ENCODE data around the gene FAM219B.
"Not testable (repeated sequence)": the region's sequence is repeated elsewhere in the genome, so short reads cannot be mapped to it uniquely, and the experiment has no call there.

Gene FAM219B

GRCh38 chr15:74906450-74907162, at the start of gene FAM219B:
Gene FAM219B, minus strand, starts transcription at chr15:74906851. Its CDS starts 51 bp downstream, at chr15:74906800.
- DNase-seq (ENCODE audit: low spot score), result peak; percentile 84

- no peak for DNase-seq (ENCODE audit: low spot score)
Measured at GRCh38 chr15:74955796-74956647, 49.4 kb upstream of the FAM219B start.

GRCh38 chr15:74955017-74955416, 48.4 kb upstream of the FAM219B start:
- no peak for DNase-seq (ENCODE audit: low spot score)

- no peak for DNase-seq (ENCODE audit: low spot score)
Measured at GRCh38 chr15:74954515-74954914, 47.9 kb upstream of the FAM219B start.

- DNase-seq (ENCODE audit: low spot score), result no peak
Measured at GRCh38 chr15:74951006-74951405, 44.4 kb upstream of the FAM219B start.

GRCh38 chr15:74950078-74950908, 43.6 kb upstream of the FAM219B start:
- DNase-seq (ENCODE audit: low spot score), result no peak

- peak; percentile 91 for DNase-seq (ENCODE audit: low spot score)
Measured at GRCh38 chr15:74937590-74938371, 31.1 kb upstream of the FAM219B start, which contains the start of gene COX5A. Gene COX5A, minus strand, starts transcription at chr15:74938073. Its CDS starts 59 bp downstream, at chr15:74938014.

- no peak for DNase-seq (ENCODE audit: low spot score)
Measured at GRCh38 chr15:74937272-74937589, 30.6 kb upstream of the FAM219B start.

- not testable (repeated sequence) for DNase-seq (ENCODE audit: low spot score)
Measured at GRCh38 chr15:74935193-74935592, 28.5 kb upstream of the FAM219B start.

GRCh38 chr15:74933573-74933972, 26.9 kb upstream of the FAM219B start:
- no peak for DNase-seq (ENCODE audit: low spot score)

- DNase-seq (ENCODE audit: low spot score), result no peak
Measured at GRCh38 chr15:74928771-74929198, 22.1 kb upstream of the FAM219B start.

- no peak for DNase-seq (ENCODE audit: low spot score)
Measured at GRCh38 chr15:74924525-74924924, 17.9 kb upstream of the FAM219B start.

- DNase-seq (ENCODE audit: low spot score), result no peak
Measured at GRCh38 chr15:74920456-74920855, 13.8 kb upstream of the FAM219B start.

GRCh38 chr15:74917676-74918075, 11.0 kb upstream of the FAM219B start:
- DNase-seq (ENCODE audit: low spot score), result no peak

- not testable (repeated sequence) for DNase-seq (ENCODE audit: low spot score)
Measured at GRCh38 chr15:74913799-74914198, 7.1 kb upstream of the FAM219B start.

- DNase-seq (ENCODE audit: low spot score), result no peak
Measured at GRCh38 chr15:74913041-74913440, 6.4 kb upstream of the FAM219B start.

- DNase-seq (ENCODE audit: low spot score), result no peak
Measured at GRCh38 chr15:74908635-74909034, 2.0 kb upstream of the FAM219B start.

- no peak for DNase-seq (ENCODE audit: low spot score)
Measured at GRCh38 chr15:74907163-74907870, 666 bp upstream of the FAM219B start.

- no peak for DNase-seq (ENCODE audit: low spot score)
Measured at GRCh38 chr15:74906067-74906449, 593 bp downstream of the FAM219B start.

GRCh38 chr15:74904190-74904805, 2.4 kb downstream of the FAM219B start:
- DNase-seq (ENCODE audit: low spot score), result no peak

Measured in kidney capillary endothelial cell (primary cell).